ENCODE results near the gene MED4. TPM values are rescaled to one million over a fixed set of nuclear protein-coding genes. Genes with fewer than 3 reads are reported as not detected.

The MED4 gene
- total and polyA plus RNA-seq, 2 experiments from 2014 or later: 29.0 to 92.5 TPM

Small RNA genes lying within 50 kb of the gene (small RNA-seq; reads per million reads assigned to genes)
- gene POLR2KP2 (ENCODE audit: low replicate concordance): not detected

Other genes with a start within 250 kb of the MED4 start
- 62.3 and 84.2 TPM in 2 replicates for gene SUCLA2, start 93.8 kb downstream of the MED4 start, total RNA-seq (2014; rRNA removed; shearing (Covaris generic))
- gene SUCLA2, start 93.8 kb downstream of the MED4 start, polyA plus RNA-seq (2016; fragmentation: Nextera tagmentation; extraction: Ambion mirVana): 49.3 and 56.0 TPM in 2 replicates
- gene NUDT15, start 57.4 kb downstream of the MED4 start, total RNA-seq (2014; rRNA removed; shearing (Covaris generic)): 56.7 and 59.3 TPM in 2 replicates
- 53.7 and 59.3 TPM in 2 replicates for gene NUDT15, start 57.4 kb downstream of the MED4 start, polyA plus RNA-seq (2016; fragmentation: Nextera tagmentation; extraction: Ambion mirVana)
- gene ITM2B, start 138.1 kb upstream of the MED4 start, total RNA-seq (2014; rRNA removed; shearing (Covaris generic)): 139 and 167 TPM in 2 replicates
- 307 and 318 TPM in 2 replicates for gene ITM2B, start 138.1 kb upstream of the MED4 start, polyA plus RNA-seq (2016; fragmentation: Nextera tagmentation; extraction: Ambion mirVana)
- 18.9 and 19.5 TPM in 2 replicates for gene RB1, start 208.6 kb upstream of the MED4 start, total RNA-seq (2014; rRNA removed; shearing (Covaris generic))
- gene RB1, start 208.6 kb upstream of the MED4 start, polyA plus RNA-seq (2016; fragmentation: Nextera tagmentation; extraction: Ambion mirVana): 22.3 and 23.2 TPM in 2 replicates